Right ventricle myocardium superior (tissue), 1 donor: ENCODE measurements around the gene XYLT1. TPM values are rescaled to one million over a fixed set of nuclear protein-coding genes. Genes with fewer than 3 reads are reported as not detected.
"Not testable (repeated sequence)": the region's sequence is repeated elsewhere in the genome, so short reads cannot be mapped to it uniquely, and the experiment has no call there.

Experiments used
- ATAC-seq: fragments of 200-7000 bp; cut with Tn5 transposase; one replicate; pipeline ENCODE4 v1.9.1; 2020; ENCODE audit warnings: mild to moderate bottlenecking; ENCODE audit not compliant: poor library complexity
- DNase-seq: peaks from one replicate; pipeline ENCODE4 v3.0.0-alpha.2; 2020
- intact Hi-C: fragments of 100-400 bp; cut with DNase I; formaldehyde crosslinking; loops from one replicate; pipeline ENCODE4 v1.11.2; 2022
- long read RNA-seq: library from polyadenylated mRNA; unstranded; transcript quantifications from one replicate; pipeline ENCODE4 v2.0.0, GENCODE V29; 2021
- total RNA-seq: library from RNA; stranded (reverse); fragmentation: NEBNext Ultra II Directional; extraction: Animal tissue kit (Norgen Biotek cat#: 25700); gene quantifications from one replicate; pipeline ENCODE4 v1.2.1, GENCODE V29; 2021
- donor health status: DM: no; HTN: yes; CAD: no; lungs with severe emphysema.

XYLT1 gene, protein sequence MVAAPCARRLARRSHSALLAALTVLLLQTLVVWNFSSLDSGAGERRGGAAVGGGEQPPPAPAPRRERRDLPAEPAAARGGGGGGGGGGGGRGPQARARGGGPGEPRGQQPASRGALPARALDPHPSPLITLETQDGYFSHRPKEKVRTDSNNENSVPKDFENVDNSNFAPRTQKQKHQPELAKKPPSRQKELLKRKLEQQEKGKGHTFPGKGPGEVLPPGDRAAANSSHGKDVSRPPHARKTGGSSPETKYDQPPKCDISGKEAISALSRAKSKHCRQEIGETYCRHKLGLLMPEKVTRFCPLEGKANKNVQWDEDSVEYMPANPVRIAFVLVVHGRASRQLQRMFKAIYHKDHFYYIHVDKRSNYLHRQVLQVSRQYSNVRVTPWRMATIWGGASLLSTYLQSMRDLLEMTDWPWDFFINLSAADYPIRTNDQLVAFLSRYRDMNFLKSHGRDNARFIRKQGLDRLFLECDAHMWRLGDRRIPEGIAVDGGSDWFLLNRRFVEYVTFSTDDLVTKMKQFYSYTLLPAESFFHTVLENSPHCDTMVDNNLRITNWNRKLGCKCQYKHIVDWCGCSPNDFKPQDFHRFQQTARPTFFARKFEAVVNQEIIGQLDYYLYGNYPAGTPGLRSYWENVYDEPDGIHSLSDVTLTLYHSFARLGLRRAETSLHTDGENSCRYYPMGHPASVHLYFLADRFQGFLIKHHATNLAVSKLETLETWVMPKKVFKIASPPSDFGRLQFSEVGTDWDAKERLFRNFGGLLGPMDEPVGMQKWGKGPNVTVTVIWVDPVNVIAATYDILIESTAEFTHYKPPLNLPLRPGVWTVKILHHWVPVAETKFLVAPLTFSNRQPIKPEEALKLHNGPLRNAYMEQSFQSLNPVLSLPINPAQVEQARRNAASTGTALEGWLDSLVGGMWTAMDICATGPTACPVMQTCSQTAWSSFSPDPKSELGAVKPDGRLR
- total RNA-seq, result 1.7 TPM
- long read RNA-seq, partial matches to known transcripts, result 1 of 4 reads
- long read RNA-seq, other reads (novel, unspliced or antisense), result 3 of 4 reads

GRCh38 chr16:17470908-17471718 lies at the start of gene XYLT1:
TSS of gene XYLT1 (minus strand) at chr16:17470960. CDS start at chr16:17470796, 164 bp downstream.
- peak; percentile 78 for ATAC-seq
- peak; percentile 66 for DNase-seq
- intact Hi-C loops, result no loop called here

DNA sequence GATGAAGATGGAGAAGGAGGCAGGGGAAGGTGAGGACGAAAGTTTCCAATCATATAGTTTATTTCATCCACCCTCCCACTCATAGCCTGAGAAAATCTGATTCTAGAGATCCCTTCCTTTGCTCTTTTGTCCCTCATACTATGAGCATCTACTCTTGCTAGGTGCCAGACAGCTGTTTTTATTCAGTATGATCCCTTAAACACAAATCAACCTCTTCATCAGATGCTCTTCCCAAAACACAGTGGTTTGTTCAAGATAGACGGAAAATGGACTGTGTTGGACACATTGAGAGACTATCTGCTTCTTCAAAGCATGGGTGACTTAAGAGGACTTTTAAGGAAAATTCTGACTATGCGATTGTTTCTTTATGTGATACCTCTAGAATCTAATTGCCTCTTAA lies 49.4 kb upstream of the XYLT1 start:
- intact Hi-C loops, result no loop called here
- ATAC-seq (no peak), DNase-seq (no peak)

DNA sequence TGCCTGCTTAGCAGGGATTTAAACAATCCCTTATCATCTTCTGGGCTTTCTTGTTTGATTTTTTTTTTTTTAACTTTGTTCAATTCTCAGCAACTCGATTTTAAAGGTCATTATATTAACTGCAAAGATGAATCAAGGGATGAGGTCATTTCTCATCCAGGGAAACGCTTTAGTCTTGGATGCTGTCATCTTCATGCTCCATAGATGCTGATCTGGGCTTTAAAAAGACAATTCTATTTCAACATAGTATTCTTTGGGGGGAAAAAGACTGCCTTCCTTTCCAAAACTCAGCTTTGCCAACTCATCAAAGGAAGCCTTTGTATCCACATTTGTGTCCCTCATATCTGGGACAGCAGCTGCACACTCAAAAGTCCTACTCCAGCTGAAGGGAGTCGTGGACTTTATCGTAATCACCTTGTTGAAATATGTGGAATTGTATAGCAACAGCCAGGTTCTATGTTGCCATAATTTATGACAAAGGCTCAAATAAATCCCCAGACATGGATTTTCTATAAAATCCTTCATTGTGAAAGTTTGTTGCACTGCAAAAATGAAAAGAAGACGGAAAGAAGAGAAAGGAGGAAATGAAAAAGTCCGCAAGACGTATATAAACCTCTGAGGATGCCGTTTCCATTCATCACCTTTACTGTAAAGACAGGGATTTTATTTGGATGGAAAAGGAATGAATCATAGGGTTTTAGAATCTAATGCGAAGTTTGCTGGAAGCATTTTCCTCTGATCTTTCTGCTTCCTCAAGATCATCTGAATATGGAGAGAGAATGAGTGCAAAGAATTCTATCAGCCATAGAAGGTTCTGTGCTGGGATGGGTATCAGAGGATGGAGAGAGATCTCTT lies 48.6 kb upstream of the XYLT1 start:
- no peak for ATAC-seq
- intact Hi-C loops, result no loop called here

DNA sequence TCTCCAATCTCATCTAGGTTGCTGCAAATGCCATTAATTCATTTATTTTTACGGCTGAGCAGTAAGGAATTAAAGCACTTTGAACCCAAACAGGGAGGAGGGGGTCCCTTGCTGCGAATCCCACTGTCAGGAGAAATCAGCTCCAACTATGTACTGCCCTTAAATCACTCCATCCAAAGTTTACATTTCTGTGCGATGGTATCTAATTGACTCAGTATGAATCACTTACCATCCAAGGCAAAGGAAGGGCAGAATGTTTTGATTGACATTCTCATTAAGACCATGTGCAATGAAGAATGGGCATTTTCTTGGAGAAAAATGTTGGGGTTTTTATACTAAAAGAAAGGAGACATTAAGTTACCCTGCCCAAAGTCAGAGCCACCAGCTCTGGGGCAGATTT lies 47.7 kb upstream of the XYLT1 start:
- ATAC-seq, result no peak
- intact Hi-C loops, result no loop called here
- DNase-seq, result no peak

More for the DNA sequence above, 48.6 kb upstream of the XYLT1 start:
- no peak for DNase-seq

- ATAC-seq (no peak), DNase-seq (no peak)
- intact Hi-C loops, result no loop called here
These were observed 44.9 kb upstream of the XYLT1 start for GRCh38 chr16:17515421-17516210.

DNA sequence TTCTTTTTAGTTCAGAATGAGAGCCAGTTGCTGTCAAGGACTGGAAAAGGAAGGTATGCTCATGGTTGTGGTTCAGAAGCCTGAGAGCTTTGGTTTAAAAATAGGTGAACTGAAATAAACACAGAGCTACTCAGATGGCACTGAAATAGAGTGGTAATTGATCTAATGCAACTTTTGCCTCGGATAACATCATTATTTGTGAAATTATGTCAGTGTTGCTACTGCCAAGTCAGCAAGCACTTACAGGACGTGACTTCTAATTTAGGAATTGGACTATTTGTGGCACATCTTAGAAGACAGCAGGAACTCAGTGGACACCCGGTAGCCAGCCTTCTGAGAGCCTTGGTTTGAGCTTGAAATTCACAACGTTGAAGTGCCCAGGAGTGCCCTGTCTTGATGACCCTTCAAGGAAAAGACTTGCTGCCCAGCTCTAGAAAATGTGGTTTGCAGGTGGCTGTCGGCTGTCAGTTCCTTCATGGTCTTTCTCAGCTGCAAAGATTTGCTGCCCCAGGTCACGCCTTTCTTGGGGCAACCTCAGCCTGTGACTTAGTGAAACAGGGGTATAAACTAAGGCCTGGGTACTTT lies 42.0 kb upstream of the XYLT1 start:
- intact Hi-C loops, result no loop called here
- no peak for DNase-seq

DNA sequence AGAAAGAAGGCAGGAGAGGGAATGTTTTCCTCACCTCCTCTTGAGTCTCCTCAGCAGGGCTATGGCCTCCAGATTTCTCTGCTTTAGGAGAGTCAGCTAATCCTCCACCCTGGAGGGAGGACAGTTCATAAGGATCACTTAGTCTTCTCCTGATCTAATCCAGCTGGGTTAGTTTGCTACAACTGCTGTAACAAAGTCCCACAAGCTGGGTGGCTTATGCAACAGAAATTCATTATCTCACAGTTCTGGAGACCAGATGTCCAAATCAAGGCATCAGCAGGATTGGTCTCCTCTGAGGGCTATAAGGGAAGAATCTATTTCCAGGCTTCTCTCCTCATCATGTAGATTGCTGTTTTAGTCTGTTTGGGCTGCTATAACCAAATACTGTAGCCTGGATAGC lies 40.6 kb upstream of the XYLT1 start:
- intact Hi-C loops, result no loop called here
- ATAC-seq, result peak; percentile 65
- DNase-seq, result no peak

More for the DNA sequence above, 42.0 kb upstream of the XYLT1 start:
- no peak for ATAC-seq

- intact Hi-C loops, result no loop called here
- ATAC-seq (no peak), DNase-seq (no peak)
These were observed 39.8 kb upstream of the XYLT1 start for GRCh38 chr16:17510567-17510966.

GRCh38 chr16:17509194-17509593 lies 38.4 kb upstream of the XYLT1 start:
- DNase-seq (no peak), ATAC-seq (no peak)
- intact Hi-C loops, result no loop called here

- ATAC-seq, result no peak
- DNase-seq, result no peak
- intact Hi-C loops, result no loop called here
These were observed 37.5 kb upstream of the XYLT1 start for GRCh38 chr16:17508303-17508702.

DNA sequence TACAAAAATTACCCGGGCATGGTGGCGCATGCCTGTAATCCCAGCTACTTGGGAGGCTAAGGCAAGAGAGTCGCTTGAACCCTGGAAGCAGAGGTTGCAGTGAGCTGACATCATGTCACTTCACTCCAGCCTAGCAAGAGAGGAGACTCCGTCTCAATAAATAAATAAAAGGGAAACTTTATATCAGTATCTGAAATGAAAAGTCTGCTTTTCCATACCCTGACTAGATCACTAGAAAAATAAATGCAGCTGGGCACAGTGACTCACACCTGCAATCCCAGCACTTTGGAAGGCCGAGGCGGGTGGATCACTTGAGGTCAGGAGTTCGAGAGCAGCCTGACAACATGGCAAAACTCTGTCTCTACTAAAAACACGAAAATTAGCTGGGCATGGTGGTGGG lies 36.8 kb upstream of the XYLT1 start:
- intact Hi-C loops, ATAC-seq, DNase-seq: not testable (repeated sequence)

GRCh38 chr16:17505828-17506227 lies 35.1 kb upstream of the XYLT1 start:
- intact Hi-C loops, DNase-seq, ATAC-seq: not testable (repeated sequence)

GRCh38 chr16:17504050-17504449 lies 33.3 kb upstream of the XYLT1 start:
- ATAC-seq (no peak), DNase-seq (no peak)
- intact Hi-C loops, result no loop called here

GRCh38 chr16:17503331-17503730 lies 32.6 kb upstream of the XYLT1 start:
- DNase-seq (no peak), ATAC-seq (no peak)
- intact Hi-C loops, result no loop called here

DNA sequence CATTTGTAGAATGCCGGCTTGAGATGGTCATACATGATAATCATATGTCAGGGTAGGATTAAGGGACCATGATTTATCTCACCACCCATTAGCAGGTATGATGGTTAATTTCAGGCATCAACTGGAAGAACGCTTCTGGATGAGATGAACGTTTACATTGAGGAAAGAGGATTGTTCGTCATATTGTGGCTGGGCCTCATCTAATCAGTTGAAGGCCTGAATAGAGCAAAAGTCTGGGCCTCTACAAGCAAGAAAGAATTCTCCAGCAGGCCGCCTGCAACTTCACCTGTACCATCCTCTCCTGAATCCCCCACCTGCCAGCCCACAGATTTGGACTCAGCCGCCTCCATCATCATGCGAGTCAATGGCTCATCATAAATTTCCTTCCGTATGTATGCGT lies 30.6 kb upstream of the XYLT1 start:
- no peak for ATAC-seq
- DNase-seq, result no peak
- intact Hi-C loops, result no loop called here

- ATAC-seq (no peak), DNase-seq (no peak)
- intact Hi-C loops, result no loop called here
These were observed 28.6 kb upstream of the XYLT1 start for GRCh38 chr16:17499223-17499902.
